Cerebellar cortex (tissue), 1 donor: ENCODE measurements around the gene BCKDHA.
"Not testable (repeated sequence)": the region's sequence is repeated elsewhere in the genome, so short reads cannot be mapped to it uniquely, and the experiment has no call there.

ENCODE experiments used
- DNase-seq: peaks from one replicate; pipeline ENCODE4 v3.0.0-alpha.2; 2015; ENCODE audit warnings: low spot score

The BCKDHA gene

GRCh38 chr19:41366089-41366488 lies 31.5 kb upstream of the BCKDHA start:
- no peak for DNase-seq

GRCh38 chr19:41367848-41368301 lies 29.7 kb upstream of the BCKDHA start:
- DNase-seq, result no peak

DNA sequence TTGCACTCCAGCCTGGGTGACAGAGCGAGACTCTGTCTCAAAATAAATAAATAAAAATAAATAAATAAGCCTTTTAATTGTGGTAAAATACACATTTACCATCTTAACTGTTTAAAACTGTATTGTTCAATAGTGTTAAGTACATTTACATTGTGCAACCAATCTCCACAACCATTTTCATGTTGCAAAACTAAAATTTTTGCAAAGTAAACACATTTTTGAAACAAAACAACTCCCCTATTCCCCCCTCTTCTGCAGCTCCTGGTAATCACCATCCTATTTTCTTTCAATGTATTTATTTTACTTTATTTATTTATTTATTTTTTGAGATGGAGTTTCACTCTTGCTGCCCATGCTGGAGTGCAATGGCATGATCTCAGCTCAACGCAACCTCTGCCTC lies 27.8 kb upstream of the BCKDHA start:
- DNase-seq, result no peak

DNA sequence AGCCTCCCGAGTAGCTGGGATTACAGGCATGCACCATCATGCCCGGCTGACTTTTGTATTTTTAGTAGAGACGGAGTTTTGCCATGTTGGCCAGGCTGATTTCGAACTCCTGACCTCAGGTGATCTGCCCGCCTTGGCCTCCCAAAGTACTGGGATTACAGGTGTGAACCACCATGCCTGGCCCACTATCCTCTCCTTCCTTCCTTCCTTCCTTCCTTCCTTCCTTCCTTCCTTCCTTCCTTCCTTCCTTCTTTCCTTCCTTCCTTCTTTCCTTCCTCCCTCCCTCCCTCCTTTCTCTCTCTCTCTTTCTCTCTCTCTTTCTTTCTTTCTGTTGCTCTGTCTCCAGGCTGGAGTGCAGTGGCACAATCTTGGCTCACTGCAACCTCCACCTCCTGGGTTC lies 26.5 kb upstream of the BCKDHA start:
- DNase-seq, result not testable (repeated sequence)

DNA sequence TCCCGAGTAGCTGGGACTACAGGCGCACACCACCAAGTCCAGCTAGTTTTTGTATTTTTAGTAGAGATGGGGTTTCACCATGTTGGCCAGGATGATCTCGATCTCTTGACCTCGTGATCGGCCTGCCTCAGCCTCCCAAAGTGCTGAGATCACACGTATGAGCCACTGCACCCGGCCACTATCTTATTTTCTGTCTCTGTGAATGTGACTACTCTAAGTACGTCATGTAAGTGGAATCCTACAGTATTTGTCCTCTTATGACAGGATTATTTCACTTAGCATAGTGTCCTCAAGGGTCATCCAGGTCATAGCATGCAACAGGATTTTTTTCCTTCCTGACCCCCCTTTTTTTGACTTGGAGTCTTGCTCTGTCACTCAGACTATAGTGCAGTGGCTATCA lies 26.1 kb upstream of the BCKDHA start:
- DNase-seq, result no peak

GRCh38 chr19:41372501-41372900 lies 25.1 kb upstream of the BCKDHA start:
- DNase-seq, result no peak

DNA sequence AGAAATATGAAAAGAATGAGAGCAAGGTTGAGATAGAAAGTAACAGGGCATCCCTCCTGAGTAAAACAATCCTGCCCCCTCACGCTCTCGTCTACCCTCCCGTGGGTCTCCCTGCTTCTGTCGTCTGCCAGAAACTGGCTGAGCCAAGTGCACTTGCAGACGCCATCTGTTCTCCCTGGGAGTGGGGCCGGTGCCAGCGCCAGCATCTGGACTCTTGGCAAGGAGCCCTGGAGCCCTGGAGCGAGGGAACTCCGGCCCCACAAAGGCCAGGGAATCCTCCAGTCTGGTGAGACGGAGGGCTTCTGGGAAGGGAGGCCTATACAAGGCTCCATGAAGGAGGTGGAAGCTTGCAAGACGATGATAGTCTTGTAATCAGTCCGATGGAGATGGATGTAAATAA lies 23.6 kb upstream of the BCKDHA start:
- DNase-seq, result peak; percentile 73

DNA sequence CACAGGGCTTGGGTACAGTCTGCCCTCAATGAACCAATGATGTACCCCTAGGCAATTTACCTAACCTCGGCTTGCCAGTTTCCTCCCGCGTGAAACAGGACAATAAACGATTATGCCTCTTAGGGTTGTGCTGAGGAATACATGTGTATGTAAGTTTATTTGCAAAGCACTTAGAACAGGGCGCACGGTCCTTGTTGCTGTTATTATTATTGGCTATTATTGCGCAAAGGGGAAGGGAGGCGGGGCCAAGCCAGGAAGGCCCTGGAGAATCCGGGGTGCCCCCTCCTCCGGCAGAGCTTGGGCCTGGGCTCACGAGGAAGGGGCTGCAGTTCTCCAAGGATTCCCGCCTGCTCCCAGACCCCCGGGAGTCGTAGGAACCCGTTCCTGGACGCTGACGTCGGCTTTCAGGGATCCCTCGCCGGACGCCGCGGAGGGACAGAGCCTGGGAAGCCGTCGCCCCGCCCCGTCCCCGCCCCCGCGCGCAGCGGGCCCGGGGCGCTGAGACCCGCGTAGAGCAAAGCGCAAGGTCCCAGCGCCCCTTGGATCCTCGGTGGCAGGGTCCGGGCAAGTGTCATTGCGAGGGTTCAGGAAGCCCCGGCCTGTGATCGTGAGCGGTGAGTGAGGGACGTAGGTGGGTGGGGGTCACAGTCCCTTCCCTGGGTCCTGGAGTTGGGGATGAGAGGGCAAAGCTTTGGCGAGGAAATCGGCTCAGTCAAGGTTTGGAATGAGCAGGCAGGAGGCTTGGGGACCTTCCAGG lies 21.2 kb upstream of the BCKDHA start, which contains the start of gene TMEM91:
Gene TMEM91 (plus strand): TSS at position 293 of the 757 bp plus-strand sequence. CDS start 1,777 bp downstream, outside the sequence.
- DNase-seq, result no peak

- no peak for DNase-seq
These were observed 20.6 kb upstream of the BCKDHA start for GRCh38 chr19:41376998-41377365.

DNA sequence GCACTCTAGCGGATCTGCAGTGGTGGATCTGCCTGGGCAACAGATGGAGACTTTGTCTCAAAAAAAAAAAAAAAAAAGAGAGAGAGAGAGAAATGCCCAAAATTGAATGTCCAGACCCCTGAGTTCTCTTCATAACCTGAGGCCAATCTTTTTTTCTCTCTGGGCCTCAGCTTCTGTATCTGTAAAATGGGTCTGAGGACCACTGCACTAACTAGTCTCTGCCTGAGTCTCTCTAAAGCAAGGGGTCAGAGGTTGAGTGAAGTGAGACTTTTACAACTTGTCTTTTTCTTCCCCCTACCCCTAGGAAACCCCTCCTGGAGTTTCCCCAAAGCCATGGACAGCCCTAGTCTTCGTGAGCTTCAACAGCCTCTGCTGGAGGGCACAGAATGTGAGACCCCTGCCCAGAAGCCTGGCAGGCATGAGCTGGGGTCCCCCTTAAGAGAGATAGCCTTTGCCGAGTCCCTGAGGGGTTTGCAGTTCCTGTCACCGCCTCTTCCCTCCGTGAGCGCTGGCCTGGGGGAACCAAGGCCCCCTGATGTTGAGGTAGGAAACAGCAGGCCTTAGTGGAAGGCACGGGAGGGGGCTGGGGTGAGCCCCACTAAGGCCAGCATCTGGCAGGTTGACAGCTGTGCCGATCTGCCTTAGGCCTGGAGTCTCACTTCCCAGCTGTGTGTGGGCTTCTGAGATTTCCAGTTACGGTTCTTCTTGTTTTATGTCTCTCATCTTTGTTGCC lies 19.5 kb upstream of the BCKDHA start:
- no peak for DNase-seq

- not testable (repeated sequence) for DNase-seq
These were observed 16.1 kb upstream of the BCKDHA start for GRCh38 chr19:41381536-41381935.

- DNase-seq, result no peak
These were observed 13.3 kb upstream of the BCKDHA start for GRCh38 chr19:41384351-41384750.

GRCh38 chr19:41386442-41386841 lies 11.2 kb upstream of the BCKDHA start:
- DNase-seq, result no peak

GRCh38 chr19:41391618-41392017 lies 6.0 kb upstream of the BCKDHA start:
- no peak for DNase-seq

GRCh38 chr19:41392775-41393174 lies 4.8 kb upstream of the BCKDHA start:
- no peak for DNase-seq

DNA sequence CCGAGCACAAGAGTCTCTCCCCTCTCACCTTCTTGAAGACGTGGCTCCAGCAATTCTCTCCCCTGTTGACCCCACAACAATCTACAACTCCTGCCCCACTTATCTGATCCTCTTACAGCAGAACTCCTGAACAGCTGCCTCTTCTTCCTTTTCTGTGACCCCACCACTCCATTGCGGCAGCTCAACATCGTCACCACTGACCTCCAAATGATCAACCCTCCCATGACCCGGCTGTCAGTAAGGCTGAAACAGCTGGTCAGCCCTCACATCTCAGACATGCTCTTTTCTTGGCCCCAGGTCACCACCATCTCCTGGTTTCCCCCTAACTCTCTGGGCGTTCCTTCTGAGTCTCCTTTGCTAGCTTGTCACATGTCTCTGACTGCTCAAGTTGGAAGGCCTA lies 2.3 kb upstream of the BCKDHA start:
- DNase-seq, result no peak

DNA sequence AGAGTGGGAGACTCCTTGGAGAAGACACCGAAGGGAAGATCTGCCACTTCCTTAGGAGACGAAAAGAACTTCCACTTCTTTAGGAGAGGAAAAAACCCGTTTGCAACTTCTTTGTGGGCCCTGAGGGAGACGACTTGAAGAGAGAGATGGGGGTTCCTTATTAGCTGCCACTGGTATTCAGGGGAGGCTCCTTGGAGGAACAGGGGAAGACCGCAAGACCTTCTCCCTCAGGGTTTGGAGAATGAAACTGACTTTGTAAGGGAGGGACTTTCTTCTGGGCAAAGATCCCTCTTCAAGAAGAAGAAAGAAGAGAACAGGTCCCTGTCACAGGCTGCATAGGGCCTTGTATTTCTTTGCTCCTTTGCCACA lies 416 bp downstream of the BCKDHA start:
- DNase-seq, result no peak

- no peak for DNase-seq
These were observed 980 bp downstream of the BCKDHA start for GRCh38 chr19:41398598-41398997.

DNA sequence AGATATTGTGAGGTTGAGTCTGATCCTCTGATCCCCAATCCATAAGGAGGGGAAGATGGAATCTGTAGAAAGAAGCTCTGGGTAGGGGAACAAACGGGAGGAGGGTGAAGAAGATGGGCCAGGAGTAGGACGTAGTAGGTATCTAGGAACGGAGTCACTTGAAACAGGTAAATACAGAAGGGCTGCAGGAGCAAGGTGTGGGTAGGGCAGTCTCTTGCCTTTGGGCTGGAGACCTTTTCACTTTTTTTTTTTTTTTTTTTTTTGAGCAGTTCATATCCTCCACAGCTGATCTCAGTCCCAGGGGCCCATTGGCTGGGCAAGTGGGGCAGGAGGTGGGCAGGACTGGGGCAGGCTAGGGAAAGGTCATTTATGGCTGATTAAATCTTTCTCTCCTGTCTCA lies 1.5 kb downstream of the BCKDHA start:
- no peak for DNase-seq

- DNase-seq, result no peak
These were observed 1.9 kb downstream of the BCKDHA start for GRCh38 chr19:41399525-41399924.

DNA sequence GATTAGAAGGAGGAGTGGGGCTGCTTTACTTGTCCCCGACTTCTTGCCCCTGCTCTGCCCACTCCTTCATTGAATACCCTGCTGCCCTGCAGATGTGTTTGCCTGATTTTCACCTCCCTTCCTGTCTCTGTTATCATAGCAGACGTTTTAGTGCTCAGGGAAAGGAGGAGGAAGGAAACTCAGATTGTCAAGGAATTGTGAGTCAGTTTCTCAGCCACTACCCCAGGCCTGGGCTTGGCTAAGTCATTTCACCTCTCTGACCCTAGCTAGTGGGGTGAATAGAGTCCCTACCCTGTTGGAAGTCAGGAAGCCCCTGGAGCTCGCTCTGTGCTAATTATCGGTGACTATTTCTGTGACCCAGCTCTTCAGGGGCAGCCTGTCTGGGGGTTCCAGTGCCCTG lies 3.9 kb downstream of the BCKDHA start:
- DNase-seq, result no peak

DNA sequence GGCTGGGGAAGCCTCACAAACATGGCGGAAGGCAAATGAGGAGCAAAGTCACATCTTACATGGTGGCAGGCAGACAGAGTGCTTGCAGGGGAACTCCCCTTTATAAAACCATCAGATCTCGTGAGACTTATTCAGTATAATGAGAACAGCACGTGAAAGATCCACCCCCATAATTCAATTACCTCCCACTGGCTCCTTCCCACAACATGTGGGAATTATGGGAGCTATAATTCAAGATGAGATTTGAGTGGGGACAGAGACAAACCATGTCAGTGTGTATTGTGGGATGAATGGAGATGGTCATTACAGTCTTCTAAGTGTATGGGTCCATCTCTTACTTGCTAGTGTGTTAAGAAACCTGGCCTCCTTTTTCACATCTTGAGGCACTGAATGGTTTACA lies 4.4 kb downstream of the BCKDHA start:
- no peak for DNase-seq

DNA sequence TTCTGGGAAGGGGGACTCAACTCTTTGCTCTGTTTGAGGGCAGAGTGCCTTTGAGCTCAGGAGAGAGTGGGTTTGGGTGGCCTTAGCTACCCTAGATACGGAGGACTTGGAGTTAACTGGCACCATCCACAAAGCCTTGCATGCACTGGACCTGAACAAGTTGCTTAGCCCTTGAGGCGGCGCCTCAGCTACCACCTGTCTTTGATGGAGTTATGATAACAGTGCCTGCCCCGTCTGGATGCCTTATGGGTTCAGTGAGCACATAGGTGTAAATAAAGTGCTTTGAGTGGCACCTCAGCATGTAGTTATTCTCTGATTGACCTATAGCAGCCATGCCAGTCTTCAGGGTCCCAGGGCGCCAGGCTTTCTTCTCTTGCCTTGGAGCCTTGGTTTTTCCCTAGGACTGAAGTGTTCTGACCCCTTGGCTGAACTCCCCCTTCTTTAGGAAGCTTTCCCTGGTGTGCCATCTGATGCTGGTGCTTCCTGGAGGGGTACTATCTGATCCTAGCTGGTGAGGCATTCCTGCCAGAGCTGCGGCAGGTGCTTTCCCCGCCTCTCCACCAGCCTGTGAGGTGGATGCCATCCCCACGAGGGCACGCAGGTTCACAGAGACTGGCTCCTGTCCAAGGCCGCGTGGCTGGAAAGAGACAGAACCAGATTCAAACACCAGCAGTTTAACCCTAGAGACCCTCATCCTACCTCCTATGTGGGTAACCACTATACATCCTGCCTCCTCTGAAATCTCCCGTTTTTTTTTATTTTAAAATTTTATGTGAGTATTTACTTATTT lies 5.8 kb downstream of the BCKDHA start:
- DNase-seq, result no peak
